Common myeloid progenitor, CD34-positive (primary cell): ENCODE measurements around the gene RDH13.
A peak's percentile ranks its signal among the peaks of the same experiment; 100 is the strongest.
"Not testable (repeated sequence)": the region's sequence is repeated elsewhere in the genome, so short reads cannot be mapped to it uniquely, and the experiment has no call there.

Experiments used
- CTCF ChIA-PET: fragments of 350-600 bp; sonication (Branson Sonifier 250); formaldehyde crosslinking; loops from one replicate; lab custom pipeline; 2021; ENCODE audit warnings: antibody characterized with exemption; lab: Charles Lee
- POLR2A ChIA-PET: fragments of 350-600 bp; sonication (Branson Sonifier 250); formaldehyde crosslinking; loops from one replicate; lab custom pipeline; 2021; ENCODE audit warnings: antibody characterized with exemption; lab: Charles Lee
- DNase-seq, 3 donors: peaks; one replicate each; pipeline versions ENCODE4 v3.0.0 to v3.0.0-alpha.2; 2013
- H3K27ac ChIP-seq, 2 experiments: 1 replicate in 1 of 2; 2 replicates in 1 of 2; pipeline ENCODE4 v1.7.0; 2013; ENCODE audit warnings: inconsistent platforms in 2 of 2, low read length in 2 of 2, mild to moderate bottlenecking in 2 of 2, low read depth in 1 of 2, moderate library complexity in 1 of 2; ENCODE audit not compliant: severe bottlenecking in 2 of 2, insufficient read depth in 1 of 2, poor library complexity in 1 of 2
- H3K27me3 ChIP-seq, 5 experiments: replicated peaks in 2 of 5; 1 replicate in 3 of 5; 2 replicates in 2 of 5; pipeline versions ENCODE4 v1.6.1 to v1.7.0; 2013; ENCODE audit warnings: low read length in 4 of 5, mild to moderate bottlenecking in 2 of 5, moderate library complexity in 2 of 5, inconsistent platforms in 1 of 5; ENCODE audit not compliant: insufficient read depth in 5 of 5, control insufficient read depth in 4 of 5
- H3K36me3 ChIP-seq, 4 experiments: 1 replicate in 2 of 4; 2 replicates in 2 of 4; pipeline versions ENCODE4 v1.6.1 to v1.7.0; 2013; ENCODE audit warnings: low read length in 3 of 4, control low read depth in 1 of 4, mild to moderate bottlenecking in 1 of 4; ENCODE audit not compliant: control insufficient read depth in 4 of 4, insufficient read depth in 4 of 4
- H3K4me1 ChIP-seq, 4 experiments: 1 replicate in 3 of 4; 2 replicates in 1 of 4; pipeline versions ENCODE4 v1.6.1 to v1.7.1; 2013; ENCODE audit warnings: low read length in 3 of 4, mild to moderate bottlenecking in 3 of 4, control low read depth in 1 of 4, inconsistent platforms in 1 of 4, moderate library complexity in 1 of 4; ENCODE audit not compliant: control insufficient read depth in 4 of 4, insufficient read depth in 4 of 4; ENCODE audit errors: control extremely low read depth in 1 of 4
- H3K4me3 ChIP-seq, 7 experiments: 1 replicate in 4 of 7; 2 replicates in 3 of 7; pipeline versions ENCODE4 v1.5.1 to v1.7.0; 2013; ENCODE audit warnings: mild to moderate bottlenecking in 7 of 7, low read length in 6 of 7, moderate library complexity in 6 of 7, inconsistent platforms in 2 of 7, low read depth in 2 of 7, control low read depth in 1 of 7; ENCODE audit not compliant: insufficient read depth in 4 of 7, control insufficient read depth in 1 of 7; ENCODE audit errors: extremely low read depth in 1 of 7
- H3K9me3 ChIP-seq, 5 experiments: 1 replicate in 4 of 5; 2 replicates in 1 of 5; pipeline versions ENCODE4 v1.6.1 to v1.7.1; 2013; ENCODE audit warnings: low read length in 4 of 5, mild to moderate bottlenecking in 2 of 5, inconsistent platforms in 1 of 5, low read depth in 1 of 5, moderate library complexity in 1 of 5; ENCODE audit not compliant: control insufficient read depth in 4 of 5, insufficient read depth in 2 of 5; ENCODE audit errors: control extremely low read depth in 1 of 5
- WGBS: methylation state at CpG from one replicate; pipeline ENCODE4 v1.1.5; 2013; ENCODE audit not compliant: insufficient coverage; 5-methylcytosine and 5-hydroxymethylcytosine counted together

The RDH13 gene

GRCh38 chr19:55041244-55041626 lies 21.7 kb downstream of the RDH13 start:
- no peak for DNase-seq
- H3K4me3 ChIP-seq: peak overlapping the region in 4 of 7 experiments; percentile 36 to 72 (median 59)
- peaks cover 4 to 29% (median 21%) of the 10 kb centered on the region in 4 experiments for H3K4me1 ChIP-seq
- H3K27ac ChIP-seq: no peak overlapping the region
- ChIA-PET CTCF (no interaction called here), POLR2A (interaction anchor here (0.7 kb wide), 1 partner anchor 51 kb away, joined by 4 read pairs; no protein-coding TSS in a partner anchor)
- peaks cover 0 to 22% (median 18%) of the 10 kb centered on the region in 4 experiments for H3K36me3 ChIP-seq
- 83% methylated on average over 10 of the region's 10 CpGs for WGBS
- H3K9me3 ChIP-seq: no peaks in the 10 kb centered on the region
- peaks cover 0 to 1% (median 0%) of the 10 kb centered on the region in 5 experiments for H3K27me3 ChIP-seq

GRCh38 chr19:55040654-55041053 lies 22.3 kb downstream of the RDH13 start:
- CTCF ChIA-PET, H3K4me3 ChIP-seq, H3K27ac ChIP-seq, H3K9me3 ChIP-seq, POLR2A ChIA-PET, H3K27me3 ChIP-seq, DNase-seq: not testable (repeated sequence)
- Histone ChIP-seq H3K36me3 (peaks cover 0 to 22% (median 18%) of the 10 kb centered on the region in 4 experiments), H3K4me1 (peaks cover 4 to 29% (median 21%) of the 10 kb centered on the region in 4 experiments)
- 56% methylated on average over 2 of the region's 12 CpGs for WGBS

- not testable (repeated sequence) for DNase-seq, H3K36me3 ChIP-seq, H3K9me3 ChIP-seq, H3K27me3 ChIP-seq, H3K4me3 ChIP-seq
- ChIA-PET CTCF (interaction anchor here (0.6 kb wide), 1 partner anchor 21 kb away, joined by 3 read pairs; no protein-coding TSS in a partner anchor), POLR2A (interaction anchor here (0.6 kb wide), 1 partner anchor 119 kb away, joined by 3 read pairs; no protein-coding TSS in a partner anchor)
- 100% methylated on average over 2 of the region's 6 CpGs for WGBS
- Histone ChIP-seq H3K27ac (peak overlapping the region in 1 of 2 experiments; percentile 35), H3K4me1 (peaks cover 4 to 23% (median 17%) of the 10 kb centered on the region in 4 experiments)
These were observed 25.3 kb downstream of the RDH13 start for GRCh38 chr19:55037603-55038002.

GRCh38 chr19:55036058-55036457 lies 26.9 kb downstream of the RDH13 start:
- WGBS: no CpG with 5 or more reads among the region's 2 CpGs
- no peaks in the 10 kb centered on the region for H3K27me3 ChIP-seq
- POLR2A ChIA-PET: no interaction called here
- no peaks in the 10 kb centered on the region for H3K36me3 ChIP-seq
- no peak for DNase-seq
- no peak overlapping the region for H3K4me3 ChIP-seq
- H3K27ac ChIP-seq: no peak overlapping the region
- H3K4me1 ChIP-seq: peaks cover 0 to 8% (median 2%) of the 10 kb centered on the region in 4 experiments
- H3K9me3 ChIP-seq: no peaks in the 10 kb centered on the region
- CTCF ChIA-PET: no interaction called here

GRCh38 chr19:55034751-55035150 lies 28.2 kb downstream of the RDH13 start:
- POLR2A ChIA-PET: no interaction called here
- Histone ChIP-seq H3K36me3 (no peaks in the 10 kb centered on the region), H3K9me3 (no peaks in the 10 kb centered on the region), H3K27ac (no peak overlapping the region), H3K4me1 (peaks cover 0 to 6% (median 2%) of the 10 kb centered on the region in 4 experiments), H3K27me3 (no peaks in the 10 kb centered on the region), H3K4me3 (no peak overlapping the region)
- CTCF ChIA-PET: interaction anchor here (0.6 kb wide), 1 partner anchor 151 kb away, joined by 3 read pairs; no protein-coding TSS in a partner anchor
- WGBS: 100% methylated on average over 6 of the region's 13 CpGs
- no peak for DNase-seq

GRCh38 chr19:55032976-55033643 lies 29.8 kb downstream of the RDH13 start:
- CTCF ChIA-PET, H3K4me3 ChIP-seq, H3K27me3 ChIP-seq, H3K9me3 ChIP-seq, H3K27ac ChIP-seq, DNase-seq, POLR2A ChIA-PET, H3K36me3 ChIP-seq: not testable (repeated sequence)
- 91% methylated on average over 16 of the region's 70 CpGs for WGBS
- H3K4me1 ChIP-seq: peaks cover 0 to 11% (median 2%) of the 10 kb centered on the region in 4 experiments

GRCh38 chr19:55032170-55032800 lies 30.7 kb downstream of the RDH13 start:
- no peaks in the 10 kb centered on the region for H3K36me3 ChIP-seq
- ChIA-PET POLR2A (no interaction called here), CTCF (no interaction called here)
- H3K27me3 ChIP-seq: no peaks in the 10 kb centered on the region
- H3K4me3 ChIP-seq: no peak overlapping the region
- no peaks in the 10 kb centered on the region for H3K9me3 ChIP-seq
- peaks cover 0 to 16% (median 1%) of the 10 kb centered on the region in 4 experiments for H3K4me1 ChIP-seq
- H3K27ac ChIP-seq: no peak overlapping the region
- no peak for DNase-seq
- 99% methylated on average over 17 of the region's 22 CpGs for WGBS
